HG03354 (cell line): ENCODE results near the gene NRL.
"Not testable (repeated sequence)": the region's sequence is repeated elsewhere in the genome, so short reads cannot be mapped to it uniquely, and the experiment has no call there.

Experiments used
- ATAC-seq: cut with Tn5 transposase; IDR thresholded peaks from one replicate; pipeline ENCODE4 v1.9.1; 2021; ENCODE audit warnings: mild to moderate bottlenecking; ENCODE audit not compliant: unreplicated experiment, poor library complexity, severe bottlenecking

Gene NRL

GRCh38 chr14:24058260-24058950, 56.3 kb downstream of the NRL start:
- no peak for ATAC-seq

- ATAC-seq = no peak
These were observed 56.9 kb downstream of the NRL start for GRCh38 chr14:24057867-24058259.

DNA sequence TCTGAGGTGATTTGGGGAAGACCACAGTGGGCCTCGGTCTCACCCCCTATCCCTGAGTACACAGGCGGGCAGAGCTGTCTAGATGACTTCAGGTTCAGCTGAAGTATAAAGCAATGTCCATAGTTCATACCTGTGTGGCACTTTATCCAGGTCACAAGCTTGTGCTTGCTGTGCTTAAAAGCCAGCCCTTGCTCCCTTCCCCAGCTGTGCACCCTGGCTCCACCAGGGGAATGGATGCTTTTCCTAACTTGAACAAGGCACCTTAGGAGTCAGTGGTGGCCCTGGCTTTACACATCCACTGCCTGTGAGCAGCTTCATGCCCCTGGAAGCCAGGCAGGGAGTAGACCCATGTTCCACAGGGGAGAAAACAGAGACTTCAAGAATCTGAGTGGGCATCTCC, 57.5 kb downstream of the NRL start:
- no peak for ATAC-seq

- no peak for ATAC-seq
These were observed 58.0 kb downstream of the NRL start for GRCh38 chr14:24056800-24057184.

GRCh38 chr14:24055971-24056799, 58.6 kb downstream of the NRL start:
- no peak for ATAC-seq

- ATAC-seq = no peak
These were observed 60.1 kb downstream of the NRL start for GRCh38 chr14:24054646-24055045.

DNA sequence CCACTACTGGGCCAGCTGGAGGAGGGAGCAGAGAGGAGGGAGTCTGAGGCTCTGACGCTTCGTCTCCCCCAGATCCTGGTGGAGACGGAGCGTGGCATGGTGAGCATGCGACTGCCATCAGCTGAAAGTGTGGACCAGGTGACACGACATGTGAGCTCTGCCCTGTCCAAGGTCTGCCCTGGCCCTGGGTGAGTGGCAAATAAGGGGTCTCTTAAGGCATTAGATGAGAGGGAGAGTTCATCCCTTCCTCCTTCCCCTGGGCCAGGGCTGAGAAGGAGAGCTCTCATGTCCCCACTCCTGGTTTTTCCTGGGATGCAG, 60.5 kb downstream of the NRL start:
- ATAC-seq = no peak

DNA sequence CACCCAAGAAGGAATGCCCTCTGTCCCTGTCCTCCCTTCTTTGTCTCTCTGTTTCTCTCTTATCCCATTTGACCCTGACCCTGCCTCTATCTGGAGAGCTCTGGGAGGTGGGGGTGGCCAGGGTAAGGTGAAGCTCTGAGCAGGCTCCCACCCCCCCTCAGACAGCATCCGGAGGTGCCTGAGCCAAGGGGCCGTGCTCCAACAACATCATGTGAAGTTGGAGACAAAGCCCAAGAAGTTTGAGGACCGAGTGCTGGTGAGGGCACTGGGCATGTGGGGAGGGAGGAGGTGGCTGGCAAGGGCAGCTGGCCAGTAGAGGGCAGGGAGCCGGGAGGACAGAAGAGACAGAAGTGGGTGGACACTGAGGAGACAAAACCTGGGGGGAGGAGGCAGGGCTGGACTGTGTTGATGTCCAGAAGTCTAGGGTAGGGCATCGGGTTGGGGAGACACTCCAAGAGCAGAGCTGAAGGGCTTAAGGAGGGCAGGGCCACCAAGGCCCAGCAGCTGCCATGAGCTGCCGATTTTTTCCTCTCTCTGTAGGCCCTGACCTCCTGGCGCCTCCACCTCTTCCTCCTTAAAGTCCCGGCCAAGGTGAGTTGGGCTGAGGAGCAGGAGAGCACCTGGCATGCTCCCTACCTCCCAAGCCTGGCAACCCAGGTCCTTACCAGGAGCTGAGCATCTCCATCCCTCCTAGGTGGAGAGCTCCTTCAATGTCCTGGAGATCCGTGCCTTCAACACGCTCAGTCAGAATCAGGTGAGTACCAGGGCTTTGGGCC, 61.0 kb downstream of the NRL start:
- no peak for ATAC-seq

DNA sequence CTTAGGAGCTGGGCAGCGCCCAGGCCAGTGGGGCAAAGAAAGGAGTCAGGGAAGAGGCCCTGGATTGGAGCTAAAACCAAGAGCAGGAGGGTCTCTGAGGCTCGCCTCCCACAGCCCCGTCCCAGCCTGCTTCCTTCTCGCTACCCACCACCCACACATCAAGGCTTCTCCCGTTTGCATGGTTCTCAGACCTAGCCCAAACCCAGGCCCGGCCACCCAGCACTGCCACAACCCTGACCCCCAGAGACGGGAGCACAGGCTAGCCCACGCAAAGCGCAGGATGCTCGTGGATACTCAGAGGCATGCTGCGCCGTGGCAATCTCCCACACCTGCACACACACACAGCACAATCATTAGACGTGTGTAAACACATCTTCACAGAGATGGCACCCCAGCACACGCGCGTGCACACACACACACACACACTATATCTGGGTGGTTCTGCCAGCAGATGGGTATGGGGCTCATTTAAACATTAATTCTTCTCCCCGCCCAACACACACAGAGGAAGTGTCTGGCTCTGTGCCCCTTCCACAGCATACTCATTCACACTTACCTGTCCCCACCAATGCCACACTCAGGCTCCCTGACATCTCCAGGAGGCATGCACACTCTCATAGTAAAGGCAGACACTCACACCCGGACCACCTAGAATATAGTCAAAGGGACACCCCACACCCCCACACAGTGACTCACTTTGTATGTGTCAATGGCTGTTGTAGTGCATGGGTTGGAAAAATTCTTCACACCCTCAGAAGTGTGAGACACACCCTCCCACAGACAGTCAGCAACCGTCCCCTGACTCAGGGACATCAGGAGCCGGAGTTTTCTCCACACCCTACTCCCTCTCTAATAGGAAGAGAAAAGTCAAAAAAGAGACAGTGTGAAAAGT, 61.8 kb downstream of the NRL start:
- ATAC-seq = no peak

DNA sequence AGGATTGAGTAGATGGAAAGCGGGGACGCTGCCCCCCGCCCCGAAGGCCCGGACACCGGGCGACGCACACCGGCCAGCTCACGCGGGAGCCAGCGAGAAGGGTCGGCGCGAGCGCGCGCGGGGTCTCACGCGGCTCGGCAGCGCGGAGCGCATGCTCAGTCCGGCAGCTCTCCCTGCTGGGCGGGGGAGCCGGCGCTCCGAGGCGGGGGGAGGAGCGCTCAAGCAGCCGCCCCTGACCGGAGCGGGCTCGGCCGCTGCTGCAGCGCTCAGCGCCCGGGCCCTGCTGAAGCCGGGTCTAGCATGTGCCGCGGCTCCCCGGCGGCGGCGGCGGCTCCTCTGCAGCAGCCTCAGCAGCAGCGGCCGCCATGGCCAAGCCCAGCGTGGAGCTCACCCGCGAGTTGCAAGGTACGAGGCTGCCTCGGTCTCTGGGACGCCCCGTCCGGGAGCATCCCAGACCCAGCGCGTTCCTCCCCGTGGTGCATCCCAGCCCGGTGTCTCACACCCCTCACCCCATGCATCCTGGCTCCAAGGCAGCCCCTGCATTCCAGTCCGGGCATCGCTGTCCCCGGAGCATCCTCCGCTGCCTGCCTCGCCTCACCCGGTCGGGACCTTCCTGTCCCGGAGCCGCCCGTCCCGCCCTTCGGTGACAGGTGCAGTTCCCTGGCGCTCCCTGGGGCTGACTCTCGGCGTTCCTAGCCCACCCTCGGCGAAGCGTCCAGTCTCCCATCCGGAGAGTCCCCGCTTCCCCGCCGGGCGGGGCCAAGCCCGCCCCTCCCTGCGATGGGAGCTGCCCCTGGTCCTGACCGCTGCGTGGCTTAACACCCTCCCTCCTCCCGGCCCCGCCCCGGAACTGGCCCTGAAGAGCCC, 62.7 kb downstream of the NRL start, which contains the start of gene CARMIL3:
TSS of gene CARMIL3 (plus strand) at position 221 of the 867 bp plus-strand sequence. CDS start at position 366, 145 bp downstream.
- ATAC-seq = peak; percentile 83

DNA sequence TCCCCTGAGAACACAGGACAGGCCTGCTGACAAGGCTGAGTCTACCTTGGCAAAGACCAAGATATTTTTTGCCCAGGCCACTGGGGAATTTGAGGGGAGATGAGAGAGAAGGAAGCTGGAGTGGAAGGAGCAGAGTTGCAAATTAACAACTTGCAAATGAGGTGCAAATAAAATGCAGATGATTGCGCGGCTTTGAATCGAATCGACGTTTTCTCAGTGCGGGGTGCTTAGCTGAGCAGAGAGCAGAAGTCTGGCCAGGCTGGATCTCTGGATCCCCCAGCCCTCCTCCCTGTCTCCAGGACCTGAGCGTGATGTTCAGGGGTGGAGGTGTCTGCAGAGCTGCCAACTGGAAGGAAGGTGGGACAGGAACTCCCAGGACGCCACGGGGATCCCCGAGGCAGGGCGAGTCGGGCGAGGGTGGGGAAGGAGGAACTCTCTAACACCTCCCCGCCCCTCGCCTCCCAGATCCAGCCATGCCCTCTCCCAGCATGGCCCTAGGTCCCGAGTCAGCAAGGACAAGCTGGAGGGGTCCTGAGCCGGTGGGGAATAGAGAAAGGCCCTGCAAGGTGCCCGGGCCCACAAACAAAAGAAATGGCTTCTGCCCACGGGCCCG, 63.5 kb downstream of the NRL start:
- no peak for ATAC-seq

DNA sequence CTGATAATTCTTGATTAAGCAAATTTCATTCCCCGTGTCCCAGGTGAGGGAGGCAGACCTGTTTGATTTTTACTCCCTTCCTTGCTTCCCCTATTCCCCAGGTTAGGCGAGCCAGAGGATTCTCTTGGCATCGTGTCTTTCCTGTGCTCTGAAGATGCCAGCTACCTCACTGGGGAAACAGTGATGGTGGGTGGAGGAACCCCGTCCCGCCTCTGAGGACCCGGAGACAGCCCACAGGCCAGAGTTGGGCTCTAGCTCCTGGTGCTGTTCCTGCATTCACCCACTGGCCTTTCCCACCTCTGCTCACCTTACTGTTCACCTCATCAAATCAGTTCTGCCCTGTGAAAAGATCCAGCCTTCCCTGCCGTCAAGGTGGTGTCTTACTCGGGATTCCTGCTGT, 64.0 kb downstream of the NRL start:
- ATAC-seq = not testable (repeated sequence)

GRCh38 chr14:24049002-24049401, 65.7 kb downstream of the NRL start:
- ATAC-seq = not testable (repeated sequence)

GRCh38 chr14:24042746-24043145, 72.0 kb downstream of the NRL start:
- no peak for ATAC-seq

DNA sequence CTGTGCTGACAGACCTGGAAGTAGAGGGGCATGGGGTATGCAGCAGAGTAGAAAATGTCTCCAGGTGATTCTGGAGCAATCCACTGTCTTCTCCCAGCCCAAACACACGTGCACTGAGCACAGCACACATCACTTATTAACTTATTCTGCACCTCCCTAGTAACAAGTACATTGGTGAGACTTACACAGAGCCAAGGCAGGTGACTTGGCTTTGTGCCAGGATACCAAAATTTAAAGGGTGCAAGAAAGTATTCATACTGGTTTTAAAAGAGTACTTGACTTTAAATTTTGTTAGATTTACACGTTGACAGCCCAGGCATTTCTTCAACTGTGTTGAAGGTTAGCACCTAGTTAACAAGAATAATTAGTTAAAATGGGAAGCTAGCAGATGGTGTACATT, 74.1 kb downstream of the NRL start:
- no peak for ATAC-seq

GRCh38 chr14:24038686-24039085, 76.1 kb downstream of the NRL start:
- no peak for ATAC-seq

- no peak for ATAC-seq
These were observed 77.1 kb downstream of the NRL start for GRCh38 chr14:24037658-24038037.

- not testable (repeated sequence) for ATAC-seq
These were observed 77.6 kb downstream of the NRL start for GRCh38 chr14:24036963-24037657.
